RWPE2 (cell line): ENCODE data around the gene TARDBP.
"Not testable (repeated sequence)": the region's sequence is repeated elsewhere in the genome, so short reads cannot be mapped to it uniquely, and the experiment has no call there.

Experiments used
- ATAC-seq: fragments of 200-7000 bp; cut with Tn5 transposase; 3 replicates; pipeline ENCODE4 v1.9.1; 2021; ENCODE audit warnings: low read depth
- DNase-seq: peaks from one replicate; pipeline ENCODE4 v3.0.0-alpha.2; 2020; ENCODE audit warnings: low spot score
- H3K27ac ChIP-seq: fragments of 450-650 bp; 2 replicates; pipeline ENCODE4 v1.5.1; 2017; ENCODE audit warnings: mild to moderate bottlenecking; ENCODE audit not compliant: poor library complexity, severe bottlenecking
- H3K27me3 ChIP-seq: fragments of 250-450 bp; sonication (Bioruptor Pico); 2 replicates; pipeline ENCODE4 v1.5.1; 2021; ENCODE audit warnings: mild to moderate bottlenecking, moderate library complexity; ENCODE audit not compliant: insufficient read depth, poor library complexity, severe bottlenecking
- H3K36me3 ChIP-seq: fragments of 250-450 bp; sonication (Bioruptor Pico); 2 replicates; pipeline ENCODE4 v1.5.1; 2020; ENCODE audit warnings: low read depth, mild to moderate bottlenecking, moderate library complexity
- H3K4me1 ChIP-seq: fragments of 250-450 bp; sonication (Bioruptor Pico); 2 replicates; pipeline ENCODE4 v1.5.1; 2021; ENCODE audit warnings: mild to moderate bottlenecking, moderate library complexity; ENCODE audit not compliant: insufficient read depth, poor library complexity, severe bottlenecking
- H3K4me3 ChIP-seq: fragments of 250-450 bp; sonication (Bioruptor Pico); 2 replicates; pipeline ENCODE4 v1.5.1; 2021; ENCODE audit warnings: mild to moderate bottlenecking, moderate library complexity; ENCODE audit not compliant: severe bottlenecking
- H3K9me3 ChIP-seq: fragments of 250-450 bp; sonication (Bioruptor Pico); 2 replicates; pipeline ENCODE4 v1.5.1; 2021; ENCODE audit warnings: mild to moderate bottlenecking, moderate library complexity; ENCODE audit not compliant: severe bottlenecking
- TF ChIP-seq, protein P1 (sequence below): fragments of 450-650 bp; IDR thresholded peaks from one replicate; pipeline ENCODE4 v1.5.1; 2017; ENCODE audit warnings: mild to moderate bottlenecking, moderate library complexity; ENCODE audit not compliant: poor library complexity, severe bottlenecking

The TARDBP gene

DNA sequence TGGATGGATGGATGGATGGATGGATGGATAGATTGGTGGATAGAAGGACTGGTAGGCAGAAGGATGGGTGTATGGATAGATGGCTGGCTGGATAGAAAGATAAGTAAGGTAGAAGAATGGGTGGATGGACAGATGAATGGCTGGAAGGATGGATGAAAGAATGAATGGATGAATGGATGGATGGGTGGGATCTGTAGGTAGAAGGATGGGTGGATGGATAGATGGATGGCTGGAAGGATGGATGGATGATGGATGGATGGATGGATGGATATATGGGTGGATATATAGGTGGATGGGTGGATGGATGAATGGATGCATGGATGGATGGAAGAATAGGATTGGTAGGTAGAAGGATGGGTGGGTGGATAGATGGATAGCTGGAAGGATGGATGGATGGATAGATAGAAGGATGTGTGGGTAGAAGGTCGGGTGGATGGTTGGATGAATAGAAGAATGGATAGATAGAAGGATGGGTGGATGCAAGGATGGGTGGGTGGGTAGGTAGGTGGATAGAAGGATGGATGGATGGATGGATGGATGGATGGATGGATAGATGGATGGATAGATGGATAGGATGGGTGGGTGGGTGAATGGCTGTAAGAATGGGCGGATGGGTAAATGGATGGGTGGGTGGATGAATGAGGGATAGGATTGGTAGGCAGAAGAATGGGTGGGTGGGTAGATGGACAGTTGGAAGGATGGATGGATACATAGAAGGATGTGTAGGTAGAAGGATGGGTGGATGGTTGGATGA lies 27.1 kb downstream of the TARDBP start:
- no peak for ATAC-seq

DNA sequence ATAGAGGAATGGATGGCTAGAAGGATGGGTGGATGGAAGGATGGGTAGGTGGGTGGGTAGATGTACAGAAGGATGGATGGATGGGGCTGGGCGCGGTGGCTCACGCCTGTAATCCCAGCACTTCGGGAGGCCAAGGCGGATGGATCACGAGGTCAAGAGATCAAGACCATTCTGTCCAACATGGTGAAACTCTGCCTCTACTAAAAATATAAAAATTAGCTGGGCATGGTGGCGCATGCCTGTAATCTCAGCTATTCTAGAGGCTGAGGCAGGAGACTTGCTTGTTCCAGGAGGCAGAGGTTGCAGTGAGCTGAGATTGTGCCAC lies 27.6 kb downstream of the TARDBP start:
- H3K36me3 ChIP-seq, DNase-seq, H3K27ac ChIP-seq, H3K9me3 ChIP-seq, H3K4me1 ChIP-seq, ATAC-seq, H3K4me3 ChIP-seq, H3K27me3 ChIP-seq: not testable (repeated sequence)

More for the DNA sequence above, 27.1 kb downstream of the TARDBP start:
- Histone ChIP-seq H3K27ac (no peak overlapping the region), H3K36me3 (no peaks in the 10 kb centered on the region), H3K27me3 (no peaks in the 10 kb centered on the region), H3K4me3 (no peak overlapping the region), H3K9me3 (no peaks in the 10 kb centered on the region), H3K4me1 (no peaks in the 10 kb centered on the region)
- DNase-seq = no peak
- TF ChIP-seq, protein P1, sequence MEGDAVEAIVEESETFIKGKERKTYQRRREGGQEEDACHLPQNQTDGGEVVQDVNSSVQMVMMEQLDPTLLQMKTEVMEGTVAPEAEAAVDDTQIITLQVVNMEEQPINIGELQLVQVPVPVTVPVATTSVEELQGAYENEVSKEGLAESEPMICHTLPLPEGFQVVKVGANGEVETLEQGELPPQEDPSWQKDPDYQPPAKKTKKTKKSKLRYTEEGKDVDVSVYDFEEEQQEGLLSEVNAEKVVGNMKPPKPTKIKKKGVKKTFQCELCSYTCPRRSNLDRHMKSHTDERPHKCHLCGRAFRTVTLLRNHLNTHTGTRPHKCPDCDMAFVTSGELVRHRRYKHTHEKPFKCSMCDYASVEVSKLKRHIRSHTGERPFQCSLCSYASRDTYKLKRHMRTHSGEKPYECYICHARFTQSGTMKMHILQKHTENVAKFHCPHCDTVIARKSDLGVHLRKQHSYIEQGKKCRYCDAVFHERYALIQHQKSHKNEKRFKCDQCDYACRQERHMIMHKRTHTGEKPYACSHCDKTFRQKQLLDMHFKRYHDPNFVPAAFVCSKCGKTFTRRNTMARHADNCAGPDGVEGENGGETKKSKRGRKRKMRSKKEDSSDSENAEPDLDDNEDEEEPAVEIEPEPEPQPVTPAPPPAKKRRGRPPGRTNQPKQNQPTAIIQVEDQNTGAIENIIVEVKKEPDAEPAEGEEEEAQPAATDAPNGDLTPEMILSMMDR = no peak

DNA sequence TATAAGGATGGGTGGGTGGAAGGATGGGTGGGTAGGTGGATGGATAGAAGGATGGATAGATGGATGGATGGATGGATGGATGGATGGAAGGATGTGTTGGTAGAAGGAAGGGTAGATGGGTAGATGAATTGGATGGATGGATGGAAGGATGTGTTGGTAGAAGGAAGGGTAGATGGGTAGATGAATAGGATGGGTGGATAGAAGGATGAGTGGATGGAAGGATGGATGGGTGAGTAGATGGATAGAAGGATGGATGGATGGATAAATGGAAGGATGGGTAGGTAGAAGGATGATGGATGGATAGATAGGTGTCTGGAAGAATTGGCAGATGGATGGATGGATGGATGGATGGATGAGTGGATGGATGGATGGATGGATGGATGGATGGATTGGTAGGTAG lies 28.6 kb downstream of the TARDBP start:
- ATAC-seq (no peak), DNase-seq (no peak)
- H3K9me3 ChIP-seq = no peaks in the 10 kb centered on the region
- H3K36me3 ChIP-seq = no peaks in the 10 kb centered on the region
- TF ChIP-seq, protein P1 = no peak
- no peaks in the 10 kb centered on the region for H3K4me1 ChIP-seq
- H3K27me3 ChIP-seq = no peaks in the 10 kb centered on the region
- H3K27ac ChIP-seq = no peak overlapping the region
- no peak overlapping the region for H3K4me3 ChIP-seq

DNA sequence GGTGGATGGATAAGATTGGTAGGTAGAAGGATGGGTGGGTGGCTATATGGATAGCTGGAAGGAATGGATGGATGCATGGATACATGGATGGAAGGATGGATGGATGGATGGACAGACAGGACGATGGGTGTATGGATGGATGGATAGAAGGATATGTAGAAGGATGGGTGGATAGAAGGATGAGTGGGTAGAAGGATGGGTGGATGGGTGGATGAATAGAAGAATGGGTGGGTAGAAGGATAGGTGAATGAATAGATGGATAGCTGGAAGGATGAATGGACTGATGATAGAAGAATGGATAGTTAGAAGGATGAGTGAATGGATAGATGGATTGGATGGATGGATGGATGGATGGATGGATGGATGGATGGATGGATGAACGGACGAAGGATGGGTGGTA lies 29.6 kb downstream of the TARDBP start:
- Histone ChIP-seq H3K36me3 (no peaks in the 10 kb centered on the region), H3K27me3 (no peaks in the 10 kb centered on the region), H3K4me1 (no peaks in the 10 kb centered on the region), H3K9me3 (no peaks in the 10 kb centered on the region), H3K27ac (no peak overlapping the region), H3K4me3 (no peak overlapping the region)
- DNase-seq (no peak), ATAC-seq (no peak)
- TF ChIP-seq, protein P1 = no peak

DNA sequence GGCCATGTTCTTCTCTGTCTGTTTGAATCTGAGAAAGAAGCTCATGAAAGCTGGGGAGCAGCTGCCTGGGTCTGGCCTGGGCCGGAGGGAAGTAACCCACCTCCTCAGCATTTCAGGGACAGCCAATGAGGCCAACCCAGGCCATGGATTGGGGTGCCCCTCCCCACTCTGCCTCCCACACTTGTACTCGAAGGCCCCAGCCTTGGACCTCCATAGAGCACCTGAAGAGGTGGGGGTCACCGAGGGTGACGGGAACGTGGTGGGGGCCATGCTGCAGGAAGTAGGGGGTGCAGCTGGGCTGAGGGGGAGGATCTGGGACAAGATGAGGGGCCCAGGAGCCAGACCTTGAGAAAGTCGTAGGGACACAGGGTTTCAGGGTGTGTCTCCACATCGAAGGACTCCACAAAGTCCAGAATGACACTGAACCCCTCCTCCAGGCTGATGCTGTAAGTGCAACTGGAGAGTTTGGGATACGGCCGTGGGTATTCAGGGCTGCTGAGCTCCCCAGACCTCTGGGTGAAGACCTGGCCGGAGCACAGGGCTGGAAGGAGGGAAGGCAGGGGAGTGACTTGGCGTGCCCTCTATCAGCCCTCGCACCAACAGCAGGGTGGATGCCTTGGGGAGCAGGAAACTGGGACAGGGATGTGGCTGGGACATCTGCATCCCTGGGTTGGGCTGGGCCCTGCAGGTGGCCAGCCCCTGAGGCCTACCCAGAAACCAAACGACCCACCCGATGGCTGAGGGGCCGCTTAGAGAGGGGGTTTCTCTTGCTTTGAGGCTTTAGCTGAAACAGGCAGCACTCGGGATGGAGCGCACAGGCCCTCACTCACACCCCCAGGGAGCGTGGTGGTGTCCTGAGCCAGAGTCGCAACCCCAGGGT lies 30.8 kb downstream of the TARDBP start:
- Histone ChIP-seq H3K4me1 (no peaks in the 10 kb centered on the region), H3K4me3 (no peak overlapping the region), H3K36me3 (no peaks in the 10 kb centered on the region), H3K27me3 (no peaks in the 10 kb centered on the region), H3K9me3 (no peaks in the 10 kb centered on the region), H3K27ac (no peak overlapping the region)
- DNase-seq = no peak
- TF ChIP-seq, protein P1 = no peak
- no peak for ATAC-seq
